HG02571 (cell line): Measurements from ENCODE around the gene HOXA5.

ENCODE experiments used
- ATAC-seq: cut with Tn5 transposase; IDR thresholded peaks from one replicate; pipeline ENCODE4 v1.9.1; 2021; ENCODE audit warnings: mild to moderate bottlenecking, moderate library complexity; ENCODE audit not compliant: unreplicated experiment

The HOXA5 gene

GRCh38 chr7:27099453-27100370 lies 43.8 kb downstream of the HOXA5 start:
- no peak for ATAC-seq

DNA sequence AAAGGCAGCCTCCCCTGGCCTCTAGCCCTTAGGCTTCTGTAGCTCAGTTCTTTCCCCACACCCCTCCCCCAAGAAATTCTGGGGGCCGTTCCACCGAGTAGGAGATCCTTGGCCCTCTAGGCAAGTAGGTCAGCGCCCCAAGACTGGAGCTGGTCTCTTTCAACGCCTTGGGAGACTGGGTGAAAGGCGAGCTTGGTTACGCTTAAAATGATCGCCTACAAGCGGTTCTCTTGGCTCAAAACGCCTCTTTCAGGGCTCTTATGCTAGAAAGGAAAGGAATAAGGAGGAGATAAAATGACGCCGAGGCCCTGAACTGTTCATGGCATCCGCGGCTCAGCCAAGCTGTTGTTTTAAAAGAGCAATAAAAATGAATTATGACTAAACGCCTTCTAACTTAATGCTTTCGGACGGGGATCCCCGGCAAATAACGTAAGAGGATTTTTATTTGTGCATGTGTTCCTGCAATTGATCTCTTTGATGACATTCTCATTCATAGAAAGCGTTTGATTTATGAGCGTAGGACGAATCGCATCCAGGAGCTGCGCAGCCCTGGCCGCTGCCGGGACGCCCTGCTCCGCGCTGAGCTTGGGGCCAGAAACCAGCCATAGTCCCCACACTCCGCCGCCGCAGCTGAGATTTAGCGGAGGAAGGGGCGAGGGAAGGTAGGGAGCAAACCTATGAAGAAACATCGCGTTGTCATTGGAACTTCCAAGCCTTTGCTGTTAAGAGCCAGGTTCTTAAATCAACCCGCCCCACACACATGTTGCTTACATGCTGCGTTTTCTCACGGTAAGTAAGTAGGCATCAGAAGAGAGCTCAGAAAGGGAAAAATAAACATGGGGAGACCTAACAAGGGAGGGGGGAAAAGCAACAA lies 44.7 kb downstream of the HOXA5 start:
- ATAC-seq: no peak

DNA sequence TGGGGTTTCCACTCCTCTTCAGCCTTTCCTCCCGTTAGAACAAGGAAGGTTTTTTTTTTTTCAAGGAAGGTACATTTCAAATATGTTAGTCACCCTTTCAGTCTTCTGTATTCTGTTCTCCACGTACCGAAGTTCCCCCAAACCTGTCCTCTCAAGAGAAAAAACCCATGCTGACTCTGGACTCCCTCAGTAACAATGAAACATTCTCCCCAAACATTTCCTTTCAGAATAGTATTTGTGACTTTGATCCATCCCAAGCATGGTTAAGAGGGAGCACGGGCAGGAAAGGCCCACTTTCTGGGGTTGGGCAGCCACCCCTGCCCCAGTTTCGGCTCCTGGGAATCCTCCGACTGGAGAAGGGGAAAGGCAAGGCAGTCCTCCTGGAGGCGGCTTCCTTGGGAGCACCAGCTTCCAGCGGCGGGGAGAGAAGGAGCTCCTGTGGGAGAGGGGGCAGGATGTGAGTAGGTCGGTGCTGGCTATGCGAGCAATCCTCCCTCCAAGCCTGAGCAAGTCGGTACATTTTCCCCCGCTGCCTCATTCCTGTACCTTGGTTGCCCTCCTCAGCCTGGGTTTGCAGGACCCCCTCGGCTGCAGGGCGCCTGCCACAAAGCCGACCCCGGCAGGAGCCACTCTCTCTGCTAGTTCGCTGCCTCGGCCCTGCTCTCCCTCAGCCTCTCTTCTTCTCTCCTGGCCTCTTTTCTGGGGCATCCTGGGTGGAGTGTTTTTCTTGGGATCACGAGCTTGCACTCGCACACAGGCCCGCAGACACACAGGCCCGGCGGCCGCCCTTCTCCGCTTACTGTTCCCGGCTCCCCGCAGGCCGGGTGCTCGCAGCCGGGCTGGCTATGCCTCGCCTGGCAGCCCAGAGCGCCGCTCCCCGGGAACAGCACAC lies 45.5 kb downstream of the HOXA5 start:
- no peak for ATAC-seq

GRCh38 chr7:27096768-27097514 lies 46.5 kb downstream of the HOXA5 start:
- no peak for ATAC-seq

DNA sequence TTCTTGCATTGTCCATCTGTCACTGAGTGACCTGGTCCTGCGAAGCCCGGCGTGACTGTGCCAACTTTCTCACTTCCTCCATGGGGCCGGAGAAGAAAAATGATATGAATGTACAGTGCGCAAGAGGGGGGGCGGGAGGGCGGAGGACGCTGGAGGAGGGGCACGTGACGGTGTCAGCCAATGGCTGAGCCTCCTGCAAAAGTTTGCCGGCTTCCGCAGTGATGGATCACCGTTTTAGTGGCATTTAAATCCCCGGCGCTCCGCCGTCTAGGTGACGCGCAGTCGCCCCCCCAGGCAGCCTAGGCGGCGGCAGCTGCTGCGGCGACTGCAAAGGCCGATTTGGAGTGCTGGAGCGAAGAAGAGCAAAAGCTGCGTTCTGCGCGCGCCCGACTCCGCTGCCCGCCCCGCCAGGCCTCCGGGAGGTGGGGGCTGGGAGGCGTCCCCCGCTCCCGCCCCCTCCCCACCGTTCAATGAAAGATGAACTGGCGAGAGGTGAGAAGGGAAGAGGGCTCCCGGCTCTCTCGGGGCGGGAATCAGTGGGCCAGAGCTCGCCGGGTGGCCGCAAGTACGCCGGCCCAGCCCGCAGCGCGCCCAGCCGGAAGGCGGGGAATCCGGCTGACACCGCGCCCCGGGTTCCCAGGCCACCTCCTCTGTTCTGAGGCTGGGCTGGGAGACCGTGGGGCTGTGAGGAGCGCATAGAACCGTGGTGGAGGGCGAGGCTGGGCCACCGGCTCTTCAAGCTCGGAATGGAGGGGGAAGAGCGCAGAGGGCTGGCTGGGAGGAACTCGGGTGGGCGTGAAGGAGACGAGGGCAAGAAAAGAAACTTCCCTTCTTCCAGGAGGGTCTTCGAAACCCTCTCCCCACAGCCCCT lies 47.3 kb downstream of the HOXA5 start, which contains the start of gene HOXA1:
Gene HOXA1 (minus strand): TSS at position 104 of the 871 bp plus-strand sequence. CDS start 88 bp downstream, at position 16.
- peak; percentile 78 for ATAC-seq

- ATAC-seq: no peak
Measured at GRCh38 chr7:27095050-27095896, 48.2 kb downstream of the HOXA5 start.

GRCh38 chr7:27094304-27095049 lies 49.0 kb downstream of the HOXA5 start:
- ATAC-seq: no peak

- ATAC-seq: no peak
Measured at GRCh38 chr7:27093184-27093895, 50.1 kb downstream of the HOXA5 start.

DNA sequence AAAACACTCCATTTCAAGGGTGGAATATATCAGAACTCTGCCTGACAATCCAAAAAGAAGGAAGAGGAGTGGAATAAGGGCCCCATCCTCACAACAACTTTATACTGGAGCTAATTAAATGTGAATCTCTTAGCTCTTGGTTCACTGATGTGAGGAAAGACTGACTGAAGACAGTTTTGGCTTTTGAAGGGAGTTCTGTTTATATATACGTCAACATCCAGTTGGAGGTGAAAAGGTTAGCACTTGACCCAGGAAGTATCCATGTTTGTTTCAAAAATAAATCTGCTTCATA lies 50.7 kb downstream of the HOXA5 start:
- ATAC-seq: no peak

DNA sequence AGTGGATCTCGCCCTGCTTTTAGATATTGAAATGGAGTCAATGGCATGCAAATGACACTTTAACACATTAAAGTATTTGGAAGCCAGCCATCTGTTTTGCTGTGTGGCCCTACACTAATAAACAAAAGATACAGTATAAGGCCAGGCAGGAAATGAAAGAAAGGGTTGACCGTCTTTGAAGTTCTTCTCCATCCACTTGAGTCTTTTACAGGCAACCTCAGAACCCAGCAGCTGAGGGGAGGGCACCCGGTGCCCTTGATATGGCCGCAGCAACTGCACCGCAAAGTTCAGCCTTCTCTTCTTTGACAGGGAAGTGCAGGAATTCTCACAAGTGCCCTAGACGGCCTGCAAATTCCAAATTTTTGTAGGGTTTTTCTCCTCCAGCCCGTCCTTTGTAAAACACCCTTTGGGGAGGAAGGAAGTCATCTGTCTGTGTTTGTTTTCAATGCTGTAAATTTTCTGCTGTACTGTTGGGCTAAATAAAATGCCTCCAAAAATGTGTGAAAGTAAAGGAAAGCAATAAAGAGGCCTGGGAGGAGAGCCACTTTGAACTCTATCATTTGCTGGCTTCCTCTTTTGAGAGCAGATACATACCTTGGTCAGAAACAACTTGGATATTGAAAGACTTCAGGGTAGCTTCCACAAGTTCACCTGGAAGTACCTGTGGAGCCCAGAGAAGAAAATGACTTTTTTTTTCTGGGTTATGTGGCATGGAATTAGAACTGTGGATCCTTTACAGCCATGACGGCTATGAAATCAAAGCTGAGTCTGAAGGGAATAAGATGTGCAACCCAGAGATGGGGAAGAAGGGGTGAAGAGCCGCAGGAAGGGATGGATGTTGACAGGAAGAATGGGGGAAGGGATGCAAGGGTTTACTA lies 51.3 kb downstream of the HOXA5 start:
- no peak for ATAC-seq

DNA sequence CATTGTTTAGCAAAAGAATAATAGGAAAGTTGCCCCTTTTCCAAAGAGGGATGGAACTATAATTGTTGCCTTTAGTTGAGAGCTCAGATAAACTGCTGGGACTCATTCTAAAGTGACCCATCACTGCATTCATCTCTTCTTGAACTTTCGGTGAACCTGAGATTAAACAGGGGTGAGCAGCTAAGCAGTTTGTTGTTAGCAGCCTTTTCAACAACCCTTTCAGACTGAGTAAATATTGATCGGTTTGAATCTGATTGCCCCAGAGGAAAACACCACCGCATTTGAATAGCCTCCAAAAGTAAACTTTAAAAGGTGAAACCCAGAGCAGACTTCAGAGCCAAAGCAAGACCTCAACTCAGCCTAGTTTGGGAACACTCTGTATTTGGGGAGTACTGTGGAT lies 52.4 kb downstream of the HOXA5 start:
- ATAC-seq: no peak
